ENCODE measurements around the gene PPA2.
"Not testable (repeated sequence)": the region's sequence is repeated elsewhere in the genome, so short reads cannot be mapped to it uniquely, and the experiment has no call there.

Gene PPA2

GRCh38 chr4:105473324-105474098 lies at the start of gene PPA2:
Gene PPA2 (minus strand): TSS chr4:105474062. CDS start chr4:105474050, 12 bp downstream.
- DNase-seq (ENCODE audit: low read depth), result peak; percentile 51

GRCh38 chr4:105520819-105521790 lies 47.2 kb upstream of the PPA2 start:
- DNase-seq (ENCODE audit: low read depth), result no peak

GRCh38 chr4:105510245-105510644 lies 36.4 kb upstream of the PPA2 start:
- DNase-seq (ENCODE audit: low read depth), result no peak

- no peak for DNase-seq (ENCODE audit: low read depth)
These were observed 35.9 kb upstream of the PPA2 start for GRCh38 chr4:105509714-105510113.

GRCh38 chr4:105509291-105509690 lies 35.4 kb upstream of the PPA2 start:
- DNase-seq (ENCODE audit: low read depth), result no peak

DNA sequence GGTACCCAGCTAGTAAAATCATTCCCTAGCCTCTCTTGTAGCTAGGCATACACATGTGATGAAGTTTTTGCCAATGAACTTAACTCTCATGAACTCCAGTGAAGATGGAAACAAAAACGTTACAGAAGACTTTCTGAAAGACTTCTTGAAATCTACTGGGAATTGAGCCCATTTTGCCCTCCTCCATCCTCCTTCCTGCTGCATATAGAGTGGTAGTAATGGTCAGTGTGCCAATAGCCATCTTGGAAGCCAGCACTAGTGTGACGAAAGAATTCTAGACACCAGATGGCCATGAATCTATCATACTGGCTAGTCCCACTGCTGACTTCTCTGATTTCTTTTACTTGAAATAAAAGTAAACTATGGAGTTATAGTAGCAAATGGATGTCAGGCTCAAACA lies 30.9 kb upstream of the PPA2 start:
- DNase-seq (ENCODE audit: low read depth), result no peak

DNA sequence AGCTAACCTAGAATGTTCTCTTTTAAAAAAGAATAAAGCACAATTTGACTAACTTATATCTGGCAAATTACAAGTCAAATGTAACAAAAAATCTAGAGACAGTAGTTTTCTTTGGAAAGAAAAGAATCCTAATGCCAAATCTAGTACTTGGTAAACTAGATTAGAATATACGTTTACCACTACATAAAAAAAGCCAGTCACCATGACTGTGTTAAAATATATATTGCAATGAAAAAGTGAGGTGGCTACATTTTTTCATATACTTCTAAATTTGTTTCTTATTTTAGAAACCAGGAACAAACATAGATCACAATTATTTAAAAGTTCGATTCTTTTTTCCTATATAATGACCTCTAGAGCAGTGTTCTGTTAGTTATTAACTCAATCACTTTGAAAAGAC lies 29.6 kb upstream of the PPA2 start:
- no peak for DNase-seq (ENCODE audit: low read depth)

DNA sequence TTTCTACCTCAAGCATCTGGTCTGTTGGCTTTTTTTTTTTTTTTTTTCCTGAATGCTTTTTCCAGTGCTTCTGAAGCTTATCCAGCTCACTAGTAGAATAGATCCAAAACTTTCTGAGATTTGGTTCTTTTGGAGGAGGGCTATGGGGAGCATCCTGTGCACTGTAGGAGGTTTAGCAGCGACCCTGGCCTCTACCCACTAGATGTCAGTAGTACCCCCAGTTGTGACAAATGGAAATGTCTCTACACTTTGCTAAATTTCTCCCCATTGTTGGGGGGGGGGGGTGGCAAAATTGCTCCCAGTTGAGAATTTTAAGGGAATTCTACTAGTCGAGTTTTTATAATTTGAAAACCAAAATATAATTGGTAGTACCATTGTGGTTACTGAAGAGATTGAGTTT lies 23.0 kb upstream of the PPA2 start:
- DNase-seq (ENCODE audit: low read depth), result no peak

- no peak for DNase-seq (ENCODE audit: low read depth)
These were observed 21.8 kb upstream of the PPA2 start for GRCh38 chr4:105495667-105496066.

DNA sequence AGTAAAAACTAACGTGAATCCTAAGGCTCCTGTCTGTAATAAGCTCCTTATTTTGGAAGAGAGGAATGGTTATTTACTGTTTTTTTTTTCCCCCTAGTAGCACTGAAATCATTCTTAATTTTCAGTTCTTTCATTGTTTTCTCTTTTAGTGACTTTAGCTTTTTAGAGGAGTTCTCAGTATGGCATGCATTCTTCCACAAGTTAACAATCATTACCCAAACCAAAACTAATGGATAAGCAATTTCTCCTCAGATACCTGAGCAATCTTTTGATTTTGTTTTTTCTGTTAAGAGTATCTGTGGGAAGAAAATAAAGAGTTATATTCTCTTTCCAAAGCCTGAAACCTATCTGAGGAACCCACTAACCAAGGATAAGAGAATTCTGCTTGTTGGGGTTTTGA lies 16.7 kb upstream of the PPA2 start:
- DNase-seq (ENCODE audit: low read depth), result no peak

DNA sequence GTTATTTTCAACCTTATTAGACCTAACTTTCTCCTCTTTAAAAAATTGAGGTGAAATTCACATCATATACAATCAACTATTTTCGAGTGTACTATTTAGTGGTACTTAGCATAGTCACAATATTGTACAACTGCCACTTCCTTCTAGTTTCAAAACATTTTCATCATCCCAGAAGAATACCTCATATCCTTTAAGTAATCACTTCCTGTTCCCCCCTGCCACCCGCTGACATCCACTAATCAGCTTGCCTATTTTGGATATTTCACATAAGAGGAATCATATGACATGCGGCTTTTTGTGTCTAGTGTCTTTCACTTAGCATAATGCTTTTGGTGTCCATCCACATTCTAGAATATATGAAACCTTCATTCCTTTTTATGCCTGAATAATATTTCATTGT lies 10.0 kb upstream of the PPA2 start:
- no peak for DNase-seq (ENCODE audit: low read depth)

DNA sequence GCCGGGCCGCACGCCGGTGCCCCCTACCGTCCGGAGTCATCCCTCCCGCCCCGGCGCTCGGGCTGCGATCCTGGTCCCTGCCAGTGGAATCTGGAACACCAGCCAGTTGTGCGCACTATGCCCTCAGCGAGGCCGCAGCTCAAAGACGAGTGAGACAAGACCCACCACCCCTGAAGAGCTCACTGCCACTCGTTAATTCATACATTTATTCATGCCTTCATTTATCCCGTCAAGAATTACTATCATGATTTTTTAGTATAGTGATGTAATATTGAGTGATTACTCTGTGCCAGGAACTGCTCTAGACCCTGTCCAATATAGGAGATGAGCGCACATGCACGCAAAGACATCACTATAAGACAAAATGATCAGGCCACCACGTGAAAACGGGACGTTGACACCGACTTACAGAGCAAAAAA lies 247 bp upstream of the PPA2 start:
- DNase-seq (ENCODE audit: low read depth), result peak; percentile 65

GRCh38 chr4:105472871-105473323 lies 965 bp downstream of the PPA2 start:
- DNase-seq (ENCODE audit: low read depth), result no peak

DNA sequence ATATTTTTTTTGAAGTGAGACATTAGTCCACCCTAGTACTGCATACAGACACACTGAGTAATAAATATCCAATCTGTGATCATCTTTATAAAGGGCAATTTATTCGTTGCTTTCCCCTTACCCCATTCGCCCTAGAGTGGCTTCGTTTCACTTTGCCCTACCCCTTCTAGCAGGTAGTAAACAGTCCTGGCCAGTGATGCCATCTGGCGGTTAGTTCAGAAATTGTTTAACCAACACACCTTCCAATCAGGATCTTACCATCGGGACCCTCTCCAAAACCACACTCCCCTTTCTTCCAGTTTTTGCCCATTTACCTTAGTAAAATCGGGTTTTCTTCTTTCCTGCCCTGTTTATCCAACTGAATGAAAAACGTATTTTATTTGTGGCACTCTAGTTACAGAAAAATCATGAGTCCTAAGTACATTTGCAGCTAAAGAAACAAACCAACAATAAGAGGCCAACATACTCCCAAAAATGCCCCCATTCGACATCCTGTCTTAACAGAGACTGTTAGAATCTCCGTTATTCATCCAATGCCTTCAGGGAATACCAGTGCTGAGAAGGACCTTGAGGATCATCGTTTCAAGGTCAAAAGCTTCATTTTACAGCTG lies 2.2 kb downstream of the PPA2 start:
- DNase-seq (ENCODE audit: low read depth), result peak; percentile 35

GRCh38 chr4:105470766-105471165 lies 3.1 kb downstream of the PPA2 start:
- no peak for DNase-seq (ENCODE audit: low read depth)

DNA sequence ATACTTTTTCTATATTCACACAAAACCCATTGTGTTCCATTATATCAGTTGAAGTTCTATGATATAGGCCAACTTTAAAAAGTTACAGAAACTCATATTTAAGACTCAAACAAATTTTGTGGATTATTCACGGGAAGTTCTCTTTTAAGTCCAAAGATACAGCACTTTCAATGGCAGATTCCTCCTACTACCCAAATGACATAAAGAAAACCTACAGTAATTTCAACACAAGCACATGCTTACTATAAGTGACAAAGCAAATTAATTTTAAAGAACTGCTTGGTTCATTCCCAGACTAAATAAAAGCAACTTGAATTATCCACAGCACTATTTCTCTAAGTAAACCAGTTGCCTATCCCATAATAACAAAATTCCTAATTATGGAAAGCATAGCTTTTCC lies 4.1 kb downstream of the PPA2 start:
- no peak for DNase-seq (ENCODE audit: low read depth)

GRCh38 chr4:105466580-105466979 lies 7.3 kb downstream of the PPA2 start:
- DNase-seq (ENCODE audit: low read depth), result no peak

DNA sequence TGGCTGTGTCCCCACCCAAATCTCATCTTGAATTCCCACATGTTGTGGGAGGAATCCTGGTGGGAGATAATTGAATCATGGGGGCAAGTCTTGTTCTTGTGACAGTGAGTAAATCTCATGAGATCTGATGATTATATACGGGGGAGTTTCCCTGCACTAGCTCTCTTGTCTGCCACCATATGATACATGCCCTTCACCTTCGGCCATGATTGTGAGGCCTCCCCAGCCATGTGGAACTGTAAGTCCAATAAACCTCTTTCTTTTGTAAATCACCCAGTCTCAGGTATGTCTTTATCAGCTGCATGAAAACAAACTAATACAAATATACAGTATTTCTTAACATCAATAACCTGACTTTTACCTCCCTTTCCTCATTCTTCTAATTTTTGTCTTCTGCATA lies 9.3 kb downstream of the PPA2 start:
- not testable (repeated sequence) for DNase-seq (ENCODE audit: low read depth)

GRCh38 chr4:105462576-105462975 lies 11.3 kb downstream of the PPA2 start:
- DNase-seq (ENCODE audit: low read depth), result no peak

DNA sequence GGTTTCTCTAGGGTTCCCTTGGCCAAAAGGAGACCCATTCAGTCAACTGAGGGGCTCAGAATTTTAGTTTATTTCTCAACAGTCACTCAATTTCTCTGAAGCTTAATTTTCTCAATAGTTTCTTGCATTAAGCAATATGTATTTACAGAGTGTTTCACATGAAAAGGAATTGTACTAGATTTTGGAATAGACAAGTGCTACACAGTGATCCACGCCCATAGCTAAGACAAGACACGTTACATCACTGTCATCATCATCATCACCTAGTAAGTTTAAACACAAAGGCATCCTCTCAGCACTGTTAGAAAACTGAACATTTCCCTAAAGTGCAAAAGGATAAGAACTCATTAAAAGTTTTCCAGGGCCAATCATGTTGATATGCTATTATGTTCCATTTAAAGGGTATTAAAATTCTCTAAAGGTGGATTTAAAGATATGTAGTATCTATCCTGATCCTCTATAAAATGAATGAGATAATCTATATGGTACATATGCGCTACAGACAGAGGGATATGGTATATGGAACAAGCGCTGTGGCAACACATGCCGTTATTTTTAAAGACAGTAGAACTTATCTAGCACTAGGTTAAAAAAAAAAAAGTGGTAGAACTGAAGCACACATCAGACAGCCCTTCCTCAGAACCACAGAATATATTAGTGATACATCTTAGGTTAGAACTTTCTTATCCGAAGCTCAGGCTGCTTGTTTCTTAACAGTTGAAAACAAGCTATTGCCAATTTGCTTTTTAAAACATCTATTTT lies 12.1 kb downstream of the PPA2 start:
- DNase-seq (ENCODE audit: low read depth), result no peak

- no peak for DNase-seq (ENCODE audit: low read depth)
These were observed 12.6 kb downstream of the PPA2 start for GRCh38 chr4:105461221-105461620.

- no peak for DNase-seq (ENCODE audit: low read depth)
These were observed 13.6 kb downstream of the PPA2 start for GRCh38 chr4:105460306-105460705.

Data from stimulated activated CD8-positive, alpha-beta memory T cell treated with anti-CD3 and anti-CD28 coated beads, Interleukin-7, amount 100 ng/mL, for 24 hours (primary cell).